Activated CD8-positive, alpha-beta T cell treated with anti-CD3 and anti-CD28 coated beads, Interleukin-2, amount 10 ng/mL, durations not matched to agents 7 days and 5 days (primary cell): ENCODE data around the gene CHCHD3. TPM values are rescaled to one million over a fixed set of nuclear protein-coding genes. Genes with fewer than 3 reads are reported as not detected.

ENCODE experiments used
- ATAC-seq: fragments of 150-1000 bp; cut with Tn5 transposase; one replicate; pipeline ENCODE4 v1.10.0; 2021; ENCODE audit warnings: moderate library complexity
- CTCF ChIA-PET: fragments of 350-600 bp; sonication (Branson Sonifier 250); formaldehyde crosslinking; loops from one replicate; lab custom pipeline; 2021; ENCODE audit warnings: antibody characterized with exemption; lab: Charles Lee
- POLR2A ChIA-PET: fragments of 350-600 bp; sonication (Branson Sonifier 250); formaldehyde crosslinking; loops from one replicate; lab custom pipeline; 2021; ENCODE audit warnings: antibody characterized with exemption; lab: Charles Lee
- DNase-seq: peaks from one replicate; pipeline ENCODE4 v3.0.0-alpha.2; 2020
- H3K27ac Mint-ChIP-seq: one replicate; pipeline ENCODE4 v1.8.0; 2021; ENCODE audit warnings: mild to moderate bottlenecking, mixed read lengths
- H3K27me3 Mint-ChIP-seq: one replicate; pipeline ENCODE4 v1.8.0; 2021; ENCODE audit warnings: low read depth, mixed read lengths
- H3K36me3 Mint-ChIP-seq: one replicate; pipeline ENCODE4 v1.8.0; 2021; ENCODE audit warnings: low read depth, mixed read lengths
- H3K4me1 Mint-ChIP-seq: one replicate; pipeline ENCODE4 v1.8.0; 2021; ENCODE audit warnings: low read depth, mixed read lengths
- H3K4me3 Mint-ChIP-seq: one replicate; pipeline ENCODE4 v1.8.0; 2021; ENCODE audit warnings: mild to moderate bottlenecking, mixed read lengths
- H3K9me3 Mint-ChIP-seq: one replicate; pipeline ENCODE4 v1.8.0; 2022; ENCODE audit warnings: mixed read lengths; ENCODE audit not compliant: insufficient read depth
- total RNA-seq, 2 experiments: library from RNA; stranded (reverse); gene quantifications; one replicate each; pipeline ENCODE4 v1.2.3, GENCODE V29; 2021

CHCHD3 gene
- total RNA-seq, 2 experiments from 2014 or later: 60.1 to 62.5 TPM

DNA sequence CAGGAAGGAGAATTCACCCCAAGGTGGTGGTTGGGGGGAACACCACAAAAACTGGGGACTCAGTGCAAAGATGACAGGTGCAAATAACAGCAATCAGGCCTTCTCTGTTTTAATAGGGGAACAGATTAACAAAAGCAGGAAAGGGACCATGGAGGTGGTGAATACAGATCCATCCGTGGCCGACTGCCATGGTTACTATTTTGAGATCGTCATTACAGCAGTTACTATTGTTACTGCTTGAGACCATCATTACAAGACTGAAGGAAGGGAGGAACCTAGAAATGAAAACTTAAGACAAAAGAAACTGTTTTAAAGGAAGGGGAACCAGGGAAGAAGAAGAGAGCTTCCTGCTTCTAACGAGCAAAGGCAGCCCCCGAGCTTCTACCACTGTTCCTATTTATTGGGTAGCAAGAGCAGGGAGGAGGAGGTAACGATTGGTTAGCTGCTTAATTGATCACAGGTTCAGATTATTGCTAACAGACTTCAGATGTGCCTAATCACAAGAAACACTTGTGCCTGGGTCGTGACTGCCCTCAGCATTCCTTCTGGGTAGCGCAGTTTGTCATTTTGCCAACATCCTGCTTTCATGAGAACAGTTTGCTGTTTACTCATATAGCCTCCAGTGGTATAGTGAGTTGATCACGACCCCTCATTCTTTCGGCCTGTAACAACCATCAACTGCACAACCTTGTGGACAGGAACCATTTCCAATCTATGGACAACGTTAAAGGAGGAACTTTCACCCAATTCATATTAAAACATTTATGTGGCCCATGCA, 216.3 kb downstream of the CHCHD3 start:
- Mint-ChIP-seq H3K4me1 (peaks cover 13% of the 10 kb centered on the region), H3K27me3 (no peaks in the 10 kb centered on the region), H3K9me3 (no peaks in the 10 kb centered on the region), H3K27ac (no peak overlapping the region), H3K36me3 (peaks cover 11% of the 10 kb centered on the region), H3K4me3 (no peak overlapping the region)
- POLR2A ChIA-PET: no interaction called here
- DNase-seq: no peak
- CTCF ChIA-PET: no interaction called here
- ATAC-seq: no peak

DNA sequence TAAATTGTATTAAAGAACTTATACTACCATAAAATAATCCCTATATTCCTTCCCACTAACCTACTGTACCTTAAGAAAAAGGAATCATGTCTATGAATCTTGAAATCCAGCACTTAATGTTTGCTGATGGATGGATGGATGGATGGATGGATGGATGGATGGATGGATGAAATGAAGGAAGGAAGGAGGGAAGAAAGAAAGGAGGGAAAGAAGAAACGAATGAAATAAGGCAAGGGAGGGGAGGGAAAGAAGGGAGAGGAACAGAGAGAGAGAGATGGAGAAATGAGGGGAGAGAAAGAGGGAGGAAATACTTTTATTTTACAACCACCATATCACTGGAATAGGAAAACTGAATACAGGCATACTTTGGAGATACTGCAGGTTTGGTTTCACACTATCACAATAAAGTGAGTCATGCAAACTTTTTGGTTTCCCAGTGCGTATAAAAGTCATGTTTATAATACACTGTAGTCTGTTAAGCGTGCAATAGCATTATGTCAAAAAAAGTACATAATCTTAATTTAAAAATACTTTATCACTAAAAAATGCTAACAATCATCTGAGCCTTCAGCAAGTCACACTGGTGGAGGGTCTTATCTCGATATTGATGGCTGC, 219.8 kb downstream of the CHCHD3 start:
- peaks cover 4% of the 10 kb centered on the region for H3K4me1 Mint-ChIP-seq
- CTCF ChIA-PET: no interaction called here

DNA sequence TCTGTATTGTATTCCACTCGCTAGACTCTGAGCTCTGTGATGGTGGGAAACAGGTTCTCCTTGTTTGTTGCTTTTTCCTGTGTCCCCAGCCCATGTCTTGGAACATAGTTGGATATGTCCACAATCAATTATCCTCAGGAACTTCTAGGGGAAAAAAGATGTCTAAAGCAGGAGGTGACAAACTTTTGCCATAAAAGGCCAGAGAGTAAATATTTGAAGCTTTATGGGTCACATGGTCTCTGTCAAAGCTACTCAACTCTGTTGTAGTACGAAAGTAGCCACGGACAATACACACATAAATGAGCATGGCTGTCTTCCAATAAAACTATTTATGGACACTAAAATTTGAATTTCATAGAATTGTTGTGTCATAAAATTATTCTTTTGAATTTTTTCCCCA, 220.5 kb downstream of the CHCHD3 start:
- CTCF ChIA-PET: no interaction called here
- Mint-ChIP-seq H3K4me3 (no peak overlapping the region), H3K4me1 (peaks cover 4% of the 10 kb centered on the region), H3K9me3 (no peaks in the 10 kb centered on the region), H3K27ac (no peak overlapping the region), H3K27me3 (no peaks in the 10 kb centered on the region), H3K36me3 (peaks cover 8% of the 10 kb centered on the region)
- DNase-seq (no peak), ATAC-seq (no peak)
- POLR2A ChIA-PET: no interaction called here

More for the DNA sequence above, 219.8 kb downstream of the CHCHD3 start:
- DNase-seq (no peak), ATAC-seq (no peak)
- Mint-ChIP-seq H3K36me3 (peaks cover 8% of the 10 kb centered on the region), H3K9me3 (no peaks in the 10 kb centered on the region), H3K27ac (no peak overlapping the region), H3K4me3 (no peak overlapping the region), H3K27me3 (no peaks in the 10 kb centered on the region)
- POLR2A ChIA-PET: no interaction called here

DNA sequence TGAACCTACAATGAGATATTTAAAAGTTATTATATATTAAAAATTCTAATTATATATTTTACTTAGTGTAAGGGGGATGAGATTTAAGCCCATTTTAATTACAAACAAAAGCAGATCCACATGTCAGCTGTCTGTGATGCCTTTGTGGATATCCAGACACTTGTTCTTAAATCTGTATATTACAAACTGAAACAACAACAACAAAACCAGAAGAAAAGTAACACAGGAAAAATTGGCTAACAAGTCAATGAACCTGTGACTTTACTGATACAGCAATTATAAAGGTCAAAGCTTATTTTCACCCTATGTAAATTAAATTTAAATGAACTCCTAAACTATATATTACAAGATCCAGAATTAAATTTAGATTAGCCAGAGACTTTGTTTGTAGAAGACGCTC, 222.7 kb downstream of the CHCHD3 start:
- POLR2A ChIA-PET: no interaction called here
- no peak for ATAC-seq
- CTCF ChIA-PET: no interaction called here

DNA sequence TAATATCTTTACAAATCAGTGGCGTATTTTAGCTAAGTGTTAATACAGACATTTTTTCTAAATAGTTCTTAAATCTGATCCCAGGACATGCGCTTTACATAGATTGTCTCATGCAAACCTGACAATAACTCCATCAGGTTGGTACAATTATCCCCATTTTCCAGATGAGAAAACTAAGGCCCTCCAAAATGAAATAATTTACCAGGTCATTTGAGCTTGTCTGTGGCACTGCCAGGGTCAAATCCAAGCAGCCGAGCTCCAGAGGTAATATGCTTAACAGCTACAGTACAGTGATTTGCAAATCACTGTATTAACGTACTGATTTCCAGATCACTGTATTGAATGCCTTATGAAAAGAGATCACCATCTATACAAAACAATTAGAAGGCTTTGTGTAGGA, 223.1 kb downstream of the CHCHD3 start:
- H3K27me3 Mint-ChIP-seq: no peaks in the 10 kb centered on the region
- ChIA-PET POLR2A (no interaction called here), CTCF (no interaction called here)
- ATAC-seq: no peak
- H3K4me3 Mint-ChIP-seq: no peak overlapping the region
- H3K27ac Mint-ChIP-seq: no peak overlapping the region
- DNase-seq: no peak
- H3K36me3 Mint-ChIP-seq: peaks cover 5% of the 10 kb centered on the region
- H3K9me3 Mint-ChIP-seq: no peaks in the 10 kb centered on the region
- peaks cover 3% of the 10 kb centered on the region for H3K4me1 Mint-ChIP-seq

More for the DNA sequence above, 222.7 kb downstream of the CHCHD3 start:
- peaks cover 5% of the 10 kb centered on the region for H3K36me3 Mint-ChIP-seq
- DNase-seq: no peak
- peaks cover 7% of the 10 kb centered on the region for H3K4me1 Mint-ChIP-seq
- no peaks in the 10 kb centered on the region for H3K27me3 Mint-ChIP-seq
- no peak overlapping the region for H3K4me3 Mint-ChIP-seq
- no peaks in the 10 kb centered on the region for H3K9me3 Mint-ChIP-seq
- H3K27ac Mint-ChIP-seq: no peak overlapping the region

DNA sequence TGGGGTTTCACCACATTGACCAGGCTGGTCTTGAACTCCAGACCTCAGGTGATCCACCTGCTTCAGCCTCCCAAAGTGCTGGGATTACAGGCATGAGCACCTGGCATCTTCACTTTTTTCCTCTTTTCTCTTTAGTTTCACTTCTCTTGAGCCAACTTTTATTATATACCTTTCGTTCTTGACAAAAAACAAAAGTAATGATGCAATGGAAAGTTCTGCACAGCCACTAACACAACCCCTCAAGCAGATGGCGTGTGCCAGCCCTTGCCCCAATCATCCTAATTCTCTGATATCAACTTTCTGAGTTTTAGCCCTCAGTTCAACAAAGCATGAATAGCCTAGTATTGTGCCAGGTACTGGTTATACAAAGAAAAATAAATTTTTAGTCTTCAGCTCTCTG, 223.6 kb downstream of the CHCHD3 start:
- no peak overlapping the region for H3K4me3 Mint-ChIP-seq
- H3K27me3 Mint-ChIP-seq: no peaks in the 10 kb centered on the region
- peaks cover 3% of the 10 kb centered on the region for H3K4me1 Mint-ChIP-seq
- H3K27ac Mint-ChIP-seq: no peak overlapping the region
- H3K36me3 Mint-ChIP-seq: peaks cover 8% of the 10 kb centered on the region
- DNase-seq (no peak), ATAC-seq (no peak)
- no peaks in the 10 kb centered on the region for H3K9me3 Mint-ChIP-seq
- CTCF ChIA-PET: no interaction called here
- POLR2A ChIA-PET: no interaction called here

DNA sequence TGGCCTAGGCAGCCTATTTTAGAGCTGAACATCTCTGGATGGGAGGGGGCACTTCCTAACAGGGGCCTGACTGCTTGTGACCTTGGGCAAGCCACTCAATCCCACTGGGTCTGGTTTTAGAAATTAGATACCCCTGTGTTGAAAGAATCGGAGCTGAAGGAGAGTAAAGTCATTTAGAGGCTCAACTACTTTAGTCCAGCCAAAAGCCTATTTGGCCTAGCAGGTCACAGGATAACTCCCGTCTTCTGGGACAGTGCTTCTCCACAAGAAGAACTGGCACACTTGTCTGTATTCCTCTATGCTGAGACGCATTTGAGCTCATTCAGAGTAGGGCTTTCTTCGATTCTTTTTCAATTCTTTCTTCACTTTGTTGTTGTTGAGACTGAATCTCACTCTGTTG, 224.2 kb downstream of the CHCHD3 start:
- CTCF ChIA-PET: interaction anchor here (1.3 kb wide), 1 partner anchor 10 kb away, joined by 3 read pairs; no protein-coding TSS in a partner anchor
- H3K9me3 Mint-ChIP-seq: no peaks in the 10 kb centered on the region

DNA sequence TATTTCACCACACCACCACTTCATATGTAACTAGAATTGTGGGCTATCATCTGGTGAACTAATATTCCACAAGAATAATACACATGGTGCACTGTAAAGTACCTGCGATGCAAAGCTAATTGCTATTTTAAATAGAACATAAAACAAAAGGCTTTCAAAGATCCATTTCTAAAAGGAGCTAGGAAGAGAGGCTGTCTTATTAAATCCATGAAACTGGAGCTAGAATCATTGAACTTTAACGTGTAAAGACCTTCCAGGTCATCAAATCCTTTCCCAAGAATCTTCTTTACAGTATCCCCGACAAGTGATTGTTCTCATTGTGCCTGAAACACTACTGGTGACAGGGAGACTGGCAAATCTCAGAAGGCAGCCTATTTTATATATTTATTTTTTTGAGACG, 224.9 kb downstream of the CHCHD3 start:
- Mint-ChIP-seq H3K27ac (no peak overlapping the region), H3K27me3 (no peaks in the 10 kb centered on the region), H3K4me1 (peaks cover 3% of the 10 kb centered on the region), H3K36me3 (peaks cover 10% of the 10 kb centered on the region), H3K9me3 (no peaks in the 10 kb centered on the region), H3K4me3 (no peak overlapping the region)
- ChIA-PET CTCF (interaction anchor here (1.3 kb wide), 1 partner anchor 9 kb away, joined by 3 read pairs; no protein-coding TSS in a partner anchor), POLR2A (no interaction called here)
- DNase-seq (no peak), ATAC-seq (no peak)

More for the DNA sequence above, 224.2 kb downstream of the CHCHD3 start:
- Mint-ChIP-seq H3K27me3 (no peaks in the 10 kb centered on the region), H3K4me3 (no peak overlapping the region), H3K36me3 (peaks cover 8% of the 10 kb centered on the region), H3K4me1 (peaks cover 3% of the 10 kb centered on the region), H3K27ac (no peak overlapping the region)
- ATAC-seq: no peak
- POLR2A ChIA-PET: no interaction called here
- no peak for DNase-seq

DNA sequence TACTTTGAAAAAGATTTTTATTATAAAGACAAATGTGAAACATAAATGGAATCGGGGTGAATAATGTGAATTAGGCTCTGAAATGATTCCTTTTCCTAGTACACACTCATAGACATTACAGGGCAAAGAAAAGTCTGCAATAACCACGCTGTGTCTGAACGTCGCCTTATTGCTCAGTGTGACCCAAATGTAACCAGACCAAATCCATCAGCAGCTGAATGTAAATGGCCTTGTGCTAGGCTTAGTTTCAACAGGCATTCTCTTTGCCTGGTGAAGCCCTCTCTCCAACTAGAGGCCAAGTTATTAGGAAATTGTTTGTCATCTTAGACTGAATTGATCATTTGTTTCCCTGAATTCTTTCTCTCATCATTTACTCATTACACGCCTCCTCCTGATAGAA, 225.5 kb downstream of the CHCHD3 start:
- ChIA-PET CTCF (interaction anchor here (1.3 kb wide), 1 partner anchor 9 kb away, joined by 3 read pairs; no protein-coding TSS in a partner anchor), POLR2A (no interaction called here)
- H3K36me3 Mint-ChIP-seq: peaks cover 10% of the 10 kb centered on the region
- DNase-seq (no peak), ATAC-seq (no peak)
- H3K27ac Mint-ChIP-seq: no peak overlapping the region
- no peak overlapping the region for H3K4me3 Mint-ChIP-seq
- H3K4me1 Mint-ChIP-seq: peaks cover 3% of the 10 kb centered on the region
- no peaks in the 10 kb centered on the region for H3K27me3 Mint-ChIP-seq
- H3K9me3 Mint-ChIP-seq: no peaks in the 10 kb centered on the region

DNA sequence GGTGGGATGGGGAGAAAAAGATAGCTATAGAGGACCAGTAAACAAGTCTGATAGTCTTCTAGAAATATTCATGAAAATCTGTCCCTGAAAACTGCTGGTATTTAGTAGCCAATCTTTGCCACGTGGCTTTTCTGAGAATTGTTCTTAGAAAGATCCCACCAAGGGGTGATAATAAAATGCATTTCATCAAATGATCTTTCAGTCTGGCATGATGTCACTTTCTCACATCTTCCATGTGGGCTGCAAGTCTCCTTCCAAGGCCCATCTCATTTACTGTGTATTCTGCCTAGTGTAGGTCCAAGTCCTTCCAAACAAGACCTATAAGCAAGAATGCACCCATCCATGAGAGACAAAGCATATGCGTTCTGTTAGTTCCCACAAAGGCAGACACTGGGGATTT, 226.0 kb downstream of the CHCHD3 start:
- H3K36me3 Mint-ChIP-seq: peaks cover 10% of the 10 kb centered on the region
- no peak for ATAC-seq
- no peaks in the 10 kb centered on the region for H3K9me3 Mint-ChIP-seq
- H3K27me3 Mint-ChIP-seq: no peaks in the 10 kb centered on the region
- peaks cover 3% of the 10 kb centered on the region for H3K4me1 Mint-ChIP-seq
- no peak overlapping the region for H3K27ac Mint-ChIP-seq
- CTCF ChIA-PET: no interaction called here
- POLR2A ChIA-PET: no interaction called here
- no peak for DNase-seq
- H3K4me3 Mint-ChIP-seq: no peak overlapping the region

DNA sequence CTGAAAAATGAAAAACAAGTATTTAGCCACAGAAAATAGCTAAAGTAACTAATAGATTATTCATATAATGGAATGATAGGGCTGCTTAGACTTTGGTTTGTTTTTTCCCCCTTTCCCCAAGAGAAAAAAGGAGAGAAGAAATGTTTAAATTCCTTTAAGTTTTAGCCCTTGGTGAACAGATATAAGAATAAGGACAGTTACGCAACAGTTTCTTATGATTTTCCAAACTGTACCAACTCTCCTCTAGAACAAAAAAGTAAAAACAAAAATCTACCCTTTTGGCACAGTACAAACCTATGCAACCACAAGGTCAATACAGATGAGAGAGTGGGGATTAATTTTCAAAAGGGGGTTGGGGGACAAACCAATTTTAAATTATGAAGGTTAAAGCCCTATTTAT, 227.7 kb downstream of the CHCHD3 start:
- no peaks in the 10 kb centered on the region for H3K9me3 Mint-ChIP-seq
- ChIA-PET POLR2A (no interaction called here), CTCF (no interaction called here)
- ATAC-seq (no peak), DNase-seq (no peak)
- H3K27ac Mint-ChIP-seq: no peak overlapping the region
- H3K27me3 Mint-ChIP-seq: no peaks in the 10 kb centered on the region
- peaks cover 3% of the 10 kb centered on the region for H3K4me1 Mint-ChIP-seq
- H3K36me3 Mint-ChIP-seq: peaks cover 13% of the 10 kb centered on the region
- H3K4me3 Mint-ChIP-seq: no peak overlapping the region

DNA sequence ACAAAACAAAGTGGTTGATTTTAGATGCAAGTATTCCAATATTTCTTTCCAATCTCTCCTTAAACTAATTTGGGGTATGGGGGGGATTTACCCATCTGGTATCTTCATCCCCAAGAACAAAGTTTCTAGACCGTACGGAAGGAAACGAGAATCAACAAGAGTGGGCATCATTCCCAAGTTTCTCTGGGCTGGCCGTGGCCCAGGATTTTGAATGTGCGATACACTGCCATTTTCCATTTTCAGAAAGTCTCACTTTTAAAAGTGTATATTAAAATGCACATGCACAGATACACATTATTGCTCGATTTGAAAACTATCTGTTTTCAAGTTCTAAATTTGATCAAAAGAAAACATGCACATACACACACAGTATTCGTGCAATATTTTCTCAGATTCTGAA, 234.5 kb downstream of the CHCHD3 start:
- CTCF ChIA-PET: interaction anchor here (1.6 kb wide), 1 partner anchor 10 kb away, joined by 3 read pairs; no protein-coding TSS in a partner anchor
- peaks cover 3% of the 10 kb centered on the region for H3K36me3 Mint-ChIP-seq
- no peaks in the 10 kb centered on the region for H3K4me1 Mint-ChIP-seq
- H3K4me3 Mint-ChIP-seq: no peak overlapping the region
- no peak for ATAC-seq
- H3K27ac Mint-ChIP-seq: no peak overlapping the region
- no peaks in the 10 kb centered on the region for H3K9me3 Mint-ChIP-seq
- no peak for DNase-seq
- POLR2A ChIA-PET: no interaction called here
- no peaks in the 10 kb centered on the region for H3K27me3 Mint-ChIP-seq
